Measurements from ENCODE around the gene GBP7.
A peak's percentile ranks its signal among the peaks of the same experiment; 100 is the strongest.
"Not testable (repeated sequence)": the region's sequence is repeated elsewhere in the genome, so short reads cannot be mapped to it uniquely, and the experiment has no call there.

Gene GBP7

DNA sequence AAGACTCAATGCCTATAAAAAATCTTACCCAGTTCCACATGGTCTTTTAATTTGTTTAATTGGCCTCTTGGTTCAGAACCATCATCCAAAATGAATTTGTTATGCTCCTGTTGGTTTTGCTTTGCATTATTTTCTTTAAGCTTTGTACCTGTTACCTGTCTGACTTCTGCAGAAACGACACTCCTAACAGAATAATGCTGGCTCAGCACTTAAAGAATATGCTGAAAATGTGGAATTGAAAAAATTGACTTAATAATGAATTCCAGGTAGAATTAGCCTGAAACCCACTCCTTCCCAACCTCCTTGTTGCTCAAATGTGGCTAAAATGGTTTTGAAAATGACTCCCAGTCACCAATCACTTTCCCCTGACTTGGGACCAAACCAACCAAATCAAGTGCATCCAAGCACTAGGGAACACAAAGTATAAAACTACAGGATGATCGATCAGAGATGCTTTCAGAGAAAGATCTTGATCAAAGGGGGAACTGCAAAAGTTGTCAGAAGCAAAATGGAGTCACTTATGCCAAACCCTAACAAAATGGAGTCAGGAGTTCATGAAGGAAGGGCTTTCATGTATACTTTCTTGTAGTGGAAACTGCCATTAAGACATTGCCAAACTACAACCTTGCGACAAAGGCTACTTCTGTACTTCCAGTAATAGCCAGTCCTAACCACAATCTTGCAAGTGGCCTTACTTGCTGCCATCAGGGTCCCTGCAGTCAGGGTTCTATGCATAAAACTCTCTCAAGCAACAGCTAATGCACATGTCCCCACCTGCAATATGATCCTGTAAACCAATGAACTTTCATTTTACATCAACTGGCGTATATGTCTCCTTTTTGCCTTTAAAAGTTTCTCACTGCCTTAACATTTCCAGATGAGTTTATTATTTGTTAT, 5.4 kb downstream of the GBP7 start:
- no peak for DNase-seq (ENCODE audit: low read depth in 3 of 3)

DNA sequence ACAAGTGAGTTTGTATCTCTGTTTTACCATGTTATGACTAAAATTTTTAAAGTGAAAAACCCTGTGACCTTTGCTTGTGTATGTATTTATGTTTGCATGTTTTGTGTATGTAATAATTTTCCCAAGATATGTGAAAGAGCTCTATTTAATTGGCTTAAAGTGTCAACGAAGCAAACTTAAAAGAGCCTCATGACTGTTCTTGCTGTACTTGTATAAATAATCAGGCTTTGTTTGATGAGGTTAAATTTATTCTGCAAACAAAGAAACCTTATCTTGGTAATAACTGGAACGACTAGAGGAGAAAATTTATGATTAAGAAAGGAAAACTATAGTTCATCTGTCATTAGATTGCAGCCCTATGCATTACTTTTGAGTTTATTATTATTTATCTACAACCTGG, 6.6 kb downstream of the GBP7 start:
- DNase-seq (ENCODE audit: low read depth in 3 of 3) = no peak

DNA sequence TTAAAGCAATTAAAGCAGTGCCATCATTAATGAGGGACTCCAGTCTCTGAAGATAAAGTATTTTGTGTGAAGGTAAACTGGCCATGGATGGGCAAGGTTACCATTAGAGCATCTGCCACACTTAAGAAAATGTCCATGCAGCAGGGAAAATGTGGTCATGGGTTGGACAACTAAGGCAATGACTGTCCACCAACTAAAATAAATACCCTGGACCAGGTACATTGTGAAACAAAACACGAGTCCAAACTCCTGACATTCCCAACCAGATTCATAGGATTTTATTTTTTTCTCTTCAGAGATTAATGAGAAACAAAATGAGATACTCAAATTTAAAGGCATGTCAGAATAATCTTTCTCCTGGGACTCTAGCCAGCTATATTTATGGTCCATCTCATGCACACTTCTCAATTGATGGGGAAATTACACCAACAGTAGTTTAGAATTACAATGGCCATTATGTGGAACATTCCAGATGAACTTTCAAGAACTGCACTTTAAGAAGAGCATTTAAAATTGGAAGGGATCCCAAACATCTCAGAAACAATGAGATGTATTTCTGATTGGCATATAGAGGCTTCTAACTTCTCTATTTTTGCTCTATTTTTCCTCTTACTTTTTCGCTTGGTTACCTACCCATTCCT, 8.1 kb downstream of the GBP7 start:
- no peak for DNase-seq (ENCODE audit: low read depth in 3 of 3)

DNA sequence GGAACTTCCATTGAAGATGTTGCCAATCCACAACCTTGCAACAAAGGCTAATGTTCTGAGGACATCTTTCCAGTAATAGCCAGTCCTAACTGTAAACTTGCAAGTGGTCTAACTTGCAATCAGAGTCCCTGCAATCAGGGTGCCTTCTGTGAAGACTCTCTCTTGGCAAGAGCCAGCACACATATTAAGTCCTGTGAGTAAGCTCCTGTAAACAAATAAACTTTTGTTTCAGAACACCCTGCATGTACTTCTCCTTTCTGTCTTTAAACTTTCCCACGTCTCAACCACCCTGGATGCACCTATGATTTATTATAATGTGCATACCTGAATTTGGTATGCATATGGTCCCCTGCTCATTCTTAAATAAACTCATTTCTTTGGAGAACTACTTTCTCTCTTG, 9.1 kb downstream of the GBP7 start:
- no peak for DNase-seq (ENCODE audit: low read depth in 3 of 3)

DNA sequence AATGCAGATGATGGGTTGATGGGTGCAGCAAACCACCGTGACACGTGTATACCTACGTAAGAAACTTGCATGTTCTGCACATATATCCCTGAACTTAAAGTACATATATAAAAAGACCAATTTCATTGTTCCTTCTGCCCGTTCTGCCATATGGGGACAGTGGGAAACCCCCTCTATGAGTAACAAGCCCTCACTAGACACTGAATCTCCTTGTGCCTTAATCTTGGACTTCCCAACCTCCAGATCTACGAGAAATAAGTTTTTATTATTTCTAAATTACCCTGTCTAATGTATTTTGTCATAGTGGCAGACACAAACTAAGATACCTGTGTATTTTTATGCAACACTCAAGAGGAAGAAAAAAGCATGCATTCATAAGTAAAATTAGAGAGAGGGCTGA, 10.0 kb downstream of the GBP7 start:
- no peak for DNase-seq (ENCODE audit: low read depth in 3 of 3)

DNA sequence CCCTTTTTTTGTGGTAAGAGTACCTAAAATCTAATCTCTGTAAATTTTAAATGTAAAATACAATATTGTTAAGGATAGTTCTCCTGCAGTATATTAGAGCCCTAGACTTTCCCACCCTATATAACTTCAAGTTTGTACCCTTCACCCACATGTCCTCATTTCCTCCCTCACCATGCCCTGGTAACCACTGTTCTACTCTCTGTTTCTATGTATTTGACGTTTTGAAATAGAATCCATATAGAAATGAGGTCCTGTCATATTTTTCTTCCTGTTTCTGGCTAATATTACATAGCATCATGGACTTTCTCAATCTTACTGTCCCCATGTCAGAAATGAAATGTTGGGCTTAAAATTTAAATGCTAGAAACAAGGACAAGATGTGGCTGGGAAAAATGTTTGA, 24.8 kb downstream of the GBP7 start:
- DNase-seq (ENCODE audit: low read depth in 3 of 3) = no peak

DNA sequence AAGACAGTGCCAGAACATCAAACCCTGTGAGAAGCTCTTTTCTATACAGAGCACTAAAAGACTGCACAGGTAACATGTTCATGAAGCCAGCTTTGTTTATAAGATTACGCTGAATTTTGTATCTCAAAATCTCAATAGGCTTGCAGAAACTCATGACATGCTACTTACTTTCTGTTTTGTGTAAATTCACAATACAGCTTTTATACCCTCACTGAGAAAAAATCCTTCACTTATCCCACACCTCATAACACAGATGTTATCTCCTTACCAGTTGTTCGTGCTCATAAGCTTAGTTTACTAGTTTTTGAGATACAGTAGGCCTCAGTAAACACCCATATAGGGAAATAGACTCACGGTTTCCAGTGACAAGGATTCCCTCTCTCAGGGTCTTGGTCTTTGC, 25.8 kb downstream of the GBP7 start:
- DNase-seq (ENCODE audit: low read depth in 3 of 3) = no peak

DNA sequence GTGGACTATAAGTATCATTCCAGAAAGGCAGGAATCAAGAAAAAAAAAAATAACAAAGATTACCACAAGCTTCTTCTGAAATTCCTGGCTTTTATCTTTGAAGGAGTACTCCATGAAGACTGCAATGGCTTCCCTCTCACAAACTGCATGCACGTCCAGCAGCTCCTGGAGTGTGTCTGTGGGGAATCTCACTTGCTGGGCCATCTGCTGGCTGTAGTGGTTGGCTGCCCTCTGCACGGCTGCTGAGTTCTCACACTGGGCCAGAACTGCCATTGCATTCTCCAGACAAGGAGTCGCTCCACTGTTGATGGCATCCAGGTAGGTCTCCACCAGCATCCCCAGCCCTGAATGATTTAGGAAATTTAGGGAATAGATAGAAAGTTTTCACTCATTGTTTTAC, 26.6 kb downstream of the GBP7 start:
- DNase-seq (ENCODE audit: low read depth in 3 of 3) = no peak

DNA sequence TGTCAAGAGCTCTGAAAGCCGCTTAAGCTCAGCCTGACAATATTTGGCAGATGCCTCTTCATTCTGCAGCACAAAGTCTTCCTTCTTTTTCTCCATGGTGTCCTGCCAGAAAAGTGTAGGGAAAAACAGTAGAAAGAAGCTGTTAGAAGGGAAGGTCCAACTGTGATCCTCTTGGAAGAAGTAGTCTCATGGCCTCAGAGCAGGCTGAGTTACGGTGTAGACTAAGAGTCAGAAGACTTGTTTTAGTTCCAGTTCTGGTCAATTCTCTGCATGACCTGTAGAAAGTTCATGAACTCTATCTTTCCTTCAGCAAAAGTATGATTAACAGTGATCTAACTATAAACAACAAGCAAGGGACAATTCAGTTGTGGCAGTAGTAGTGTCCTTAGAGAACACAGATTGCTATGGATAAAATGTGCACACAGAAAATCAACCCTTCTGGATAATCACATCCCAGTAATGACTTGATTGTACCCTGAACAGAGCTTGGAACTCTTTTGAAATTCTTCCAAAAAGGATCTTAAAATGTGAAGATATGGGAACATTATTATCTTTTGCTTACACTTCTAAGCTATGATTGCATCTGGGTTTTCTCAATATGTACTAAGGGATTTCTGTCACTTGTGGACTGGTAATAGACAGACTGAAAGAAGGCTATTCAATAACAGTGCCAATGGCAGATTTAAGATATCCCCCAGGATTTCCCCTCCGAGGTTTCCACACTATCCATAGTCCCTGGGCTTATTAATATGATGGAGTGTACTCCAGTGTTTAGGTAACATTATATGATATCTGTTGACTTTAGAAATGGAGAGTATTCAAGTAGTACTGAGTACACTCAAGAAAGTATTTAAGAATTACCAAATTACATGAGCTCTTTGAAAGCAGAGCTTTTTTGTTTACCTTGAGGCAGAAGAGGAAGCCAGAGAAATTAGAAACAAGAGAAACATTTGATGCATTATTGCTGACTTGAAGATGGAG, 27.8 kb downstream of the GBP7 start:
- DNase-seq (ENCODE audit: low read depth in 3 of 3) = no peak

DNA sequence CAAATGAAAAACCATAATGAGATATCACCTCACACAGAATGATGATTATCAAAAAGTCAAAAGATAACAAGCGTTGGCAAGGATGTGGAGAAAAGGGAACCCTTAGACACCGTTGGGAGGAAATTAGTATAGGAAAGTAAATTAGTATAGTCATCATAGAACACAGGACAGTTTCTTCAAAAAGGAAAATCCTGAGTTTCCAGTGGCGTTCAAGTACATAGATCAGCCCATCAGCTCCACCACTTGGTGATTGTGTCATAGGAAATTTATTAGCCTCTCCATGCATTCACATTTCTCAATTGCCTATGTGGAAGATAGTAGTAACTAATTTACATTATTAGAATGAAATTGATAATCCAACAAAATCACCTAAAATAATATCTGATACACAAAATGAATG, 29.1 kb downstream of the GBP7 start:
- no peak for DNase-seq (ENCODE audit: low read depth in 3 of 3)

DNA sequence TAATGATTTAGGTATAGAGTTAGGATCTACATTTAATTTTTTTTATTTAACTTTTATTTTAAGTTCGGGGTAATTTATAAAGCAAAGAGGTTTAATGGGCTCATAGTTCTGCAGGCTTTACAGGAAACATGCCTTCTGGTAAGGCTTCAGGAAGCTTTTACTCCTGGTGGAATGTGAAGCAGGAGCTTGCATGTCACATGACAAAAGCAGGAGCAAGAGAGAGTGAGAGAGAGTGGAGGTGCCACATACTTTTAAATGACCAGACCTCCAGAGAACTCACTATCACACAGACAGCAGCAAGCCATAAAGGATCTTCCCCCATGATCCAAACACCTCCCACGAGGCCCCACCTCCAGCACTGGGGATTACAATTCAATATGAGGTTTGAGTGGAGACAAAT, 32.3 kb downstream of the GBP7 start:
- DNase-seq (ENCODE audit: low read depth in 3 of 3) = no peak

DNA sequence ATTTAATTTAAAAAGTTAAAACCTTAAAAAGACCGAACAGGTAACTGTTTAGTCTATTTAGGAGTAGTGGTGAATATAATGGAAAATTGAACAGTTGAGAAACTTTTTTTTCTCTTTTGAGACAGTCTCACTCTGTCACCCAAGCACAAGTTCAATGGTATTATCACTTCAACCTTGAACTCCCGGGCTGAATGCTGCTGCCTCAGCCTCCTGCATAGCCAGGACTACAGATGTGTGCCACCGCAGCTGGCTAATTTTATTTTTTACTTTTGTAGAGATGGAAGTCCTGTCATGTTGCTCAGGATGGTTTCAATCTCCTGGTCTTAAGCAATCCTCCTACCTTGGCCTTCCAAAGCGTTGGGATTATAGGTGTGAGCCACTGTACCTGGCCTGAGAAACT, 33.6 kb downstream of the GBP7 start:
- DNase-seq (ENCODE audit: low read depth in 3 of 3) = no peak

DNA sequence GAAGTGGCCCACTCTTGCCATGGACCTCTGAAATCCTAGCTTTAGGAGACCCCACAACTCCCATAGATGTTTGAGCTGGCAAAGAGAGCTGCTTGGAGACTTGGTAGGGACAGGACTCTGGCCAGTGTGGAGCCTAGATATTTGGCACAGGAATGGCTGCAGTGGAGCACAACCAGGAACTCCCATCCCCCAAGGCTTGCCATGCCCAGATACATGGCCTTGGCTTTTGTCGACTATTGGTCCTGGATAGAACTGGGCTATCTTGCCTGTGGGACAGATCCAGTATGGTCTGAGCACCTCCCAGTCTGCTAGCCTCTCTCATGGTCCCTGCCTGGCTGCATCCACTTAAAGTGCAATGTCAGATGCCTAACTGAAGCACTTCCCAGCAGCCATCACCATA, 42.1 kb downstream of the GBP7 start:
- no peak for DNase-seq (ENCODE audit: low read depth in 3 of 3)

DNA sequence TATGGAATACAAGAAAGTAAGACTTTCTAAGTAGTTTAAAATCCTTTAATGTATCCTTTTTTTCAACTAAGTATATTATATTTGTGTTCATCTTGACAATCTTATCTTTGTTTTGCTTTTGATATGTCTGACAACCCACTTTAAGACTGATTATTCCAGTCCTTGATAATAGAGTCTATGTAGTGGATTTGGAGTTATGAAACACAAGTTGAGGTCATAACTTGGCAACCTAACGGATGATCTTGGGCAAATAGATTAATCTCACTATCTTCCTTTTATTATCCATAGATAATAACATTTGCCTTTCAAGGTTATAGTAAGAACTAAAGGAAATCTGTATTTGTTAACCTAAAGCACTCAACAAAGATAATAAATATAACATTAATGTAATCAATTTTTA, 45.1 kb downstream of the GBP7 start:
- no peak for DNase-seq (ENCODE audit: low read depth in 3 of 3)

DNA sequence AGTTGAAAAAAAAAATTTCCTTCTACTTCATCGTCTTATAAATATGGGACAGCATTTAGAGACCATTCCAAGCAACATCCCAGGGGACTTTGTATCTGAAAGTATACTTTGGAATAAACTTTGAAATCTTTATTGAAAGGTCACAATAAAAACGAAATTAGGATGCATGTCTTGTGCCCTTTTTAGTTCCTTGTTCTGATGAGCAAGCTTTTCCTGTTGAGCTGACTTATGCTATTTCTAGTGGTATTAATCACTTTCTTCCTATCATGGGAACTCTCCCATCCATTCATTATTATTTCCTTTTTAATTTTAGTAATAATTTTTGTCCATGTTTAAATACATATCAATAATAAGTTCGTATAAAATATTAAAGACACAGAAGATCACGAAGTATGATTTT, 45.9 kb downstream of the GBP7 start:
- DNase-seq (ENCODE audit: low read depth in 3 of 3) = no peak

DNA sequence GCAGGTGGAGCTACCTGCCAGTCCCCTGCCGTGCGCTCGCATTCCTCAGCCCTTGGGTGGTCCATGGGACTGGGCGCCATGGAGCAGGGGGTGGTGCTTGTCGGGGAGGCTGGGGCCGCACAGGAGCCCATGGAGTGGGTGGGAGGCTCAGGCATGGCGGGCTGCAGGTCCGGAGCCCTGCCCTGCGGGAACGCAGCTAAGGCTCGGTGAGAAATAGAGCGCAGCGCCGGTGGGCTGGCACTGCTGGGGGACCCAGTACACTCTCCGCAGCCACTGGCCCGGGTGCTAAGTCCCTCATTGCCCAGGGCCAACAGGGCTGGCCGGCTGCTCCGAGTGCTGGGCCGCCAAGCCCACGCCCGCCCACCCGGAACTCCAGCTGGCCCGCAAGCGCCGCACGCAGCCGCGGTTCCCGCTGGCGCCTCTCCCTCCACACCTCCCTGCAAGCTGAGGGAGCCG, 47.8 kb downstream of the GBP7 start:
- not testable (repeated sequence) for DNase-seq (ENCODE audit: low read depth in 3 of 3)

DNA sequence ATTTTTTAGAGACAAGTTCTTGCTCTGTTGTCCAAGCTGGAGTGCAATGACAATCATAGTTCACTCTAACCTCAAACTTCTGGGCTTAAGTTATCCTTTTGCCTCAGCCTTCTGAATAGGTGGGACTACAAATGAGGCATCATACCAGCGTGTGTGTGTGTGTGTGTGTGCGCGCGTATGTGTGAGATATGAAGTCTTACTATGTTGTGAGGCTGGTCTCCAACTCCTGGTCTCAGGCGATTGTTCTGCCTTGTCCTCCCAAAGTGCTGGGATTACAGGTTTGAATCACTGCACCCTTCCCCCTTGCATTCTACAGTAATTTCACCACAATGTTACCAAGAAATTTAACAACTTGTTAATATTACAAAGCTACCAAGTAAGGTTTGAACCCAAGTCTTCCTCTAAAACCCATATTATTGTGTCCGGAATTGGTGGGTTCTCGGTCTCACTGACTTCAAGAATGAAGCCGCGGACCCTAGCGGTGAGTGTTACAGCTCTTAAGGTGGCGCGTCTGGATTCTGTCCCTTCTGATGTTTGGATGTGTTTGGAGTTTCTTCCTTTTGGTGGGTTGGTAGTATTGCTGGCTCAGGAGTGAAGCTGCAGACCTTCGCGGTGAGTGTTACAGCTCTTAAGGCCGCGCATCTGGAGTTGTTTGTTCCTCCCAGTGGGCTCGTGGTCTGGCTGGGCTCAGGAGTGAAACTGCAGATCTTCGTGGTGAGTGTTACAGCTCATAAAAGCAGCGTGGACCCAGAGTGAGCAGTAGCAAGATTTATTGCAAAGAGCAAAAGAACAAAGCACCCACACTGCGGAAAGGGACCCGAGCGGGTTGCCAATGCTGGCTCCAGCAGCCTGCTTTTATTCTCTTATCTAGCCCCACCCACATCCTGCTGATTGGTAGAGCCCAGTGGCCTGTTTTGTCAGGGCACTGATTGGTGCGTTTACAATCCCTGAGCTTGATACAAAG, 48.9 kb downstream of the GBP7 start:
- DNase-seq (ENCODE audit: low read depth in 3 of 3) = peak; percentile 46 to 65 (median 62)

DNA sequence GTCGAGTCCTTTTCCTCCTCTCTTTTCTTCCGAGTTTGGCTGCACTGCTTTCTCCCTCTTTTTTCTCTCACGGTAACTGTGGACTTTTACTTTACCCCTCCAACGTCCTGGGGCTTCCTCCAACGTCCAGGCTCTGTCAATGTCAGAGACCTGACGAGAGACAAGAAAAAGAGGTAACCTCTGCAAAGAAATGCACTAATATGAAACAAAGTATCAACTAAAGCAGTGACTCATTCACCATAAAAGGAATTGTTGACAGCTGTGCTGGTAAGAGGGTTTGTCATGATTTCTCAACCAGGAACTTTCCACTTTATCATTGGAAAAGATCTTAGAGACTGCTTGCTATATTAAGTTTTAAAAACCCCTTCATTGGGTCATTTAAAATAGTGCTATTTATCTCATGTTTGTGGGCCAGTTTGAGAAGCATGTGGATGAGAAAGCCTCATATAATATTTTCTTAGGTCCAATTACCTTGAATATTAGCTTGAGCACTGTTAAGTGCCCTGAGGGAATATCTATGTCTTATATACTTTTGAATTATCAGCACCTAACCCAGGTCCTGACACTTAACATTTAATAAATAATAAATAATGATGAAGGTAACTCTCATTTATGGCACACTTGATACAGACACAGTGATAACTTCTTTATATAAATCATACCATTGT, 49.8 kb downstream of the GBP7 start, which contains the start of gene GBP2:
TSS of gene GBP2 (minus strand) at position 202 of the 668 bp plus-strand sequence. CDS start 4,148 bp downstream, outside the sequence.
- no peak for DNase-seq (ENCODE audit: low read depth in 3 of 3)

DNA sequence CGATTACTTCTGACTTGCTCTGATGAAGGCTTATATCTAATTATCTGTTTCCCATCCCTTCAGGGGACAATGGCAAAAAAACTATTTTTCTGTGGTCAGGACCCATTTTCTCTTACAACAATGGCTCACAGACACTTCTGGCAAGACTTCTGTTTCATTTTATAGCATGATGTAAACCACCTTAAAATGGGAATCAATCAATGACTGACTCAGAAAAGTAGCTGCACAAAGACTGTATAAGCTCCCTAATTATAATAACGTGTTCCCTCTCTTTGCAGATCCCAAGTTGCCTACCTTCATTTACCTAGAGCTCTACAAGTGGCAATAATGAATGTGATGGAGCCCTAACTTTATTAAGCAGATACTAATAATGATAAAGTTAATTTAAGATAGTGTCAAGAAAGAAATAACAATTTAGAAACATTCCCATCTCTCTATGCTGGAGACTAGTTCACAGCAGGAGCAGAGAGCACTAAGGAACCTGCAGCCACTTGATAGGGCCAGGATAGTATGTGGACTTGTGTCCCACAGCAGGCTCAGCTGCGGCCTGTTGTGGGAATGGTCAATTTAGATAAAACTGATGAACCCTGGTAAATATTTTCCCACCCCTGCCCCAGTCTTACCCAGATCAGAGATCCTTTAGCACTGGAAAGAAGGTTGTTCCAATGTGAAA, 50.4 kb downstream of the GBP7 start:
- no peak for DNase-seq (ENCODE audit: low read depth in 3 of 3)

DNA sequence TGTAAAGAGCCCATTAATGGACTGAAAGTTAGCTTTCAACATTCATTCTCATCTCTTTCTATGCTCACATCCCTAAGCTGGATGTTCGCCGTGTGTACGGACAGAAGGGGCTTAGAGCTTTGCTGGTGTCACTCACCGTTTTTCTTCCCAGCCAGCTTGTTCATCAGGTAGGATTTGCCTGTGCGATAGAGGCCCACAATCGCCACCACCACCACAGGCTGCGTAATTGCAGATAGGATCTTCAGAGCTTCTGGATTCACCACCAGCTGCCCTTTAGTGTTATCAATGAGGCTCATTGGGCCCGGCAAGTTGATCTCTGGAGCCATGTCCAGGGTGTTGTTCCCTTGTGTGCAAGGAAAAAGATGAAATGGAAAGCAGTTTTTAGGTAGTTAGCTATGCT, 54.2 kb downstream of the GBP7 start:
- DNase-seq (ENCODE audit: low read depth in 3 of 3) = no peak
